WTC11 (cell line): ENCODE results near the gene ZNF407. TPM values are rescaled to one million over a fixed set of nuclear protein-coding genes. Genes with fewer than 3 reads are reported as not detected.
A peak's percentile ranks its signal among the peaks of the same experiment; 100 is the strongest.

Source experiments
- ATAC-seq: fragments of 200-7000 bp; cut with Tn5 transposase; 2 replicates; pipeline ENCODE4 v1.10.0; 2021; ENCODE audit warnings: mild to moderate bottlenecking, moderate library complexity
- CTCF ChIA-PET: fragments of 300-600 bp; sonication (Branson Sonifier 250); formaldehyde crosslinking; loops from one replicate; lab custom pipeline; 2021; ENCODE audit warnings: antibody characterized with exemption; lab: Charles Lee
- POLR2A ChIA-PET: fragments of 350-600 bp; sonication (Branson Sonifier 250); formaldehyde crosslinking; loops from one replicate; lab custom pipeline; 2021; ENCODE audit warnings: antibody characterized with exemption; lab: Charles Lee
- DNase-seq: peaks from one replicate; pipeline ENCODE4 v3.0.0; 2021; ENCODE audit warnings: low spot score
- H3K27ac Mint-ChIP-seq: 2 replicates; pipeline ENCODE4 v1.8.0; 2021; ENCODE audit warnings: mixed read lengths
- H3K27me3 Mint-ChIP-seq: 2 replicates; pipeline ENCODE4 v1.8.0; 2021; ENCODE audit warnings: low read depth, mild to moderate bottlenecking, moderate library complexity, mixed read lengths
- H3K36me3 Mint-ChIP-seq: 2 replicates; pipeline ENCODE4 v1.8.0; 2021; ENCODE audit warnings: mixed read lengths
- H3K4me1 Mint-ChIP-seq: 2 replicates; pipeline ENCODE4 v1.8.0; 2022; ENCODE audit warnings: mixed read lengths
- H3K4me3 Mint-ChIP-seq: 2 replicates; pipeline ENCODE4 v1.8.0; 2021; ENCODE audit warnings: mild to moderate bottlenecking, moderate library complexity, mixed read lengths
- H3K9me3 Mint-ChIP-seq: 2 replicates; pipeline ENCODE4 v1.8.0; 2021; ENCODE audit warnings: mixed read lengths
- AR ChIP-seq: fragments of 250-450 bp; sonication (Bioruptor Pico); IDR thresholded peaks from 2 replicates; pipeline ENCODE4 v1.9.0; 2021; ENCODE audit warnings: mild to moderate bottlenecking
- CREB1 ChIP-seq: sonication (generic); formaldehyde crosslinking; IDR thresholded peaks from 2 replicates; pipeline ENCODE4 v1.8.0; 2023; ENCODE audit warnings: mild to moderate bottlenecking, missing genetic modification reagents
- E2F5 ChIP-seq: sonication (generic); formaldehyde crosslinking; IDR thresholded peaks from 2 replicates; pipeline ENCODE4 v1.8.1; 2022; ENCODE audit warnings: mild to moderate bottlenecking, moderate library complexity, missing genetic modification reagents
- FOXP4 ChIP-seq: sonication (generic); formaldehyde crosslinking; IDR thresholded peaks from 2 replicates; pipeline ENCODE4 v1.8.0; 2022; ENCODE audit warnings: mild to moderate bottlenecking, missing genetic modification reagents
- HMGA2 ChIP-seq: fragments of 250-450 bp; sonication (Bioruptor Pico); IDR thresholded peaks from 2 replicates; pipeline ENCODE4 v1.4.0; 2021; ENCODE audit warnings: mild to moderate bottlenecking, moderate library complexity
- HMGXB4 ChIP-seq: sonication (generic); formaldehyde crosslinking; IDR thresholded peaks from 2 replicates; pipeline ENCODE4 v1.8.1; 2023; ENCODE audit warnings: mild to moderate bottlenecking, moderate library complexity, missing genetic modification reagents
- NFATC4 ChIP-seq: fragments of 250-450 bp; sonication (Bioruptor Pico); IDR thresholded peaks from 2 replicates; pipeline ENCODE4 v1.9.0; 2021; ENCODE audit warnings: mild to moderate bottlenecking
- NR3C1 ChIP-seq: sonication (generic); formaldehyde crosslinking; conservative IDR thresholded peaks from 2 replicates; pipeline ENCODE4 v1.8.1; 2023; ENCODE audit warnings: low read depth, mild to moderate bottlenecking, missing genetic modification reagents
- RELA ChIP-seq: sonication (generic); formaldehyde crosslinking; IDR thresholded peaks from 2 replicates; pipeline ENCODE4 v1.8.1; 2022; ENCODE audit warnings: missing genetic modification reagents, mild to moderate bottlenecking, borderline replicate concordance
- SMAD4 ChIP-seq: sonication (generic); formaldehyde crosslinking; IDR thresholded peaks from 2 replicates; pipeline ENCODE4 v1.8.0; 2022; ENCODE audit warnings: mild to moderate bottlenecking, missing genetic modification reagents
- SOX15 ChIP-seq: fragments of 250-450 bp; sonication (Bioruptor Pico); IDR thresholded peaks from 2 replicates; pipeline ENCODE4 v1.9.0; 2021; ENCODE audit warnings: mild to moderate bottlenecking
- STAT6 ChIP-seq: sonication (generic); formaldehyde crosslinking; conservative IDR thresholded peaks from 2 replicates; pipeline ENCODE4 v1.8.1; 2023; ENCODE audit warnings: mild to moderate bottlenecking, low read depth, missing genetic modification reagents, moderate library complexity
- TCF7 ChIP-seq: sonication (generic); formaldehyde crosslinking; IDR thresholded peaks from 2 replicates; pipeline ENCODE4 v1.8.0; 2022; ENCODE audit warnings: mild to moderate bottlenecking, low read depth, missing genetic modification reagents, moderate library complexity
- TEAD1 ChIP-seq: sonication (generic); formaldehyde crosslinking; IDR thresholded peaks from 2 replicates; pipeline ENCODE4 v1.8.0; 2022; ENCODE audit warnings: mild to moderate bottlenecking, missing genetic modification reagents
- TEAD4 ChIP-seq: sonication (generic); formaldehyde crosslinking; IDR thresholded peaks from 2 replicates; pipeline ENCODE4 v1.8.0; 2022; ENCODE audit warnings: mild to moderate bottlenecking, missing genetic modification reagents
- ZBTB21 ChIP-seq: sonication (generic); formaldehyde crosslinking; IDR thresholded peaks from 2 replicates; pipeline ENCODE4 v1.8.1; 2023; ENCODE audit warnings: mild to moderate bottlenecking, missing genetic modification reagents, borderline replicate concordance
- ZNF232 ChIP-seq: sonication (generic); formaldehyde crosslinking; IDR thresholded peaks from 2 replicates; pipeline ENCODE4 v1.8.0; 2022; ENCODE audit warnings: mild to moderate bottlenecking, missing genetic modification reagents
- ZNF416 ChIP-seq: fragments of 250-450 bp; sonication (Bioruptor Pico); IDR thresholded peaks from 2 replicates; pipeline ENCODE4 v1.9.0; 2021; ENCODE audit warnings: mild to moderate bottlenecking, inconsistent platforms
- ZNF425 ChIP-seq: fragments of 250-450 bp; sonication (Bioruptor Pico); conservative IDR thresholded peaks from 2 replicates; pipeline ENCODE4 v1.9.0; 2021; ENCODE audit warnings: mild to moderate bottlenecking
- total RNA-seq: library from RNA; stranded (reverse); gene quantifications from 3 replicates; pipeline ENCODE4 v1.2.3, GENCODE V29; 2021

The ZNF407 gene
- total RNA-seq, 1 experiment from 2014 or later, result 6.5 TPM

- TF ChIP-seq ZNF425 (CRISPR knock-in tag), result no peak
- TF ChIP-seq, all 79 proteins: peak for 0
Measured at GRCh38 chr18:74778191-74778847, 180.6 kb downstream of the ZNF407 start (continued).

- CTCF ChIA-PET, result interaction anchor here (0.6 to 1.0 kb wide), 2 partner anchors 35 to 587 kb away, joined by 3 read pairs; no protein-coding TSS in a partner anchor
- no peaks in the 10 kb centered on the region for H3K36me3 Mint-ChIP-seq
- POLR2A ChIA-PET, result no interaction called here
- no peak for DNase-seq
- H3K4me3 Mint-ChIP-seq, result no peak overlapping the region
- H3K9me3 Mint-ChIP-seq, result no peaks in the 10 kb centered on the region
- ATAC-seq, result no peak
- H3K27ac Mint-ChIP-seq, result peak overlapping the region; percentile 57; the same call in 1 of the 2 replicates
- TF ChIP-seq TEAD1 (CRISPR knock-in tag), result no peak
- TF ChIP-seq NR3C1 (CRISPR knock-in tag), result no peak
- no peak for TF ChIP-seq TCF7 (CRISPR knock-in tag)
- no peak for TF ChIP-seq ZNF416
- TF ChIP-seq E2F5 (CRISPR knock-in tag), result no peak
- TF ChIP-seq ZBTB21 (CRISPR knock-in tag), result no peak
- TF ChIP-seq HMGA2 (CRISPR knock-in tag), result no peak
- TF ChIP-seq TEAD4 (CRISPR knock-in tag), result no peak
- TF ChIP-seq NFATC4 (CRISPR knock-in tag), result no peak
- no peak for TF ChIP-seq STAT6 (CRISPR knock-in tag)
- TF ChIP-seq ZNF232 (CRISPR knock-in tag), result no peak
- no peak for TF ChIP-seq RELA
- H3K27me3 Mint-ChIP-seq, result no peaks in the 10 kb centered on the region
- H3K4me1 Mint-ChIP-seq, result peaks cover 3% of the 10 kb centered on the region
Measured at GRCh38 chr18:74784752-74785151, 187.1 kb downstream of the ZNF407 start.

- H3K9me3 Mint-ChIP-seq, result no peaks in the 10 kb centered on the region
- DNase-seq, result no peak
- peaks cover 3% of the 10 kb centered on the region for H3K4me1 Mint-ChIP-seq
- H3K4me3 Mint-ChIP-seq, result no peak overlapping the region
- no peaks in the 10 kb centered on the region for H3K36me3 Mint-ChIP-seq
- no peak for ATAC-seq
- ChIA-PET CTCF (no interaction called here), POLR2A (no interaction called here)
- no peak overlapping the region for H3K27ac Mint-ChIP-seq
- H3K27me3 Mint-ChIP-seq, result no peaks in the 10 kb centered on the region
- no peak for TF ChIP-seq HMGXB4 (CRISPR knock-in tag)
- no peak for TF ChIP-seq SMAD4 (CRISPR knock-in tag)
- no peak for TF ChIP-seq CREB1
- no peak for TF ChIP-seq FOXP4 (CRISPR knock-in tag)
- no peak for TF ChIP-seq ZNF425 (CRISPR knock-in tag)
- TF ChIP-seq AR, result no peak
- no peak for TF ChIP-seq SOX15
Measured at GRCh38 chr18:74785632-74786031, 188.0 kb downstream of the ZNF407 start.
